OCI-LY1 (cell line): ENCODE data around the gene DNAH14.

Experiments
- H2AFZ ChIP-seq: fragments of 200-600 bp; sonication (generic), shearing (Covaris generic); 2 replicates; pipeline ENCODE4 v1.6.0; 2014; ENCODE audit warnings: antibody characterized with exemption, mild to moderate bottlenecking, low read length
- H3F3A ChIP-seq: fragments of 200-600 bp; sonication (generic), shearing (Covaris generic); 2 replicates; pipeline ENCODE4 v1.6.0; 2014; ENCODE audit warnings: mild to moderate bottlenecking, antibody characterized with exemption, low read length, moderate library complexity; ENCODE audit not compliant: insufficient read depth
- H3K27ac ChIP-seq: fragments of 200-600 bp; sonication (generic); 2 replicates; pipeline ENCODE4 v1.5.1; 2014; ENCODE audit warnings: low read length, mixed run types, mild to moderate bottlenecking, low read depth; ENCODE audit not compliant: poor library complexity, severe bottlenecking
- H3K27me3 ChIP-seq: fragments of 200-600 bp; sonication (generic); 2 replicates; pipeline ENCODE4 v1.6.0; 2014; ENCODE audit warnings: antibody characterized with exemption, mild to moderate bottlenecking, low read length, moderate library complexity; ENCODE audit not compliant: insufficient read depth
- H3K36me3 ChIP-seq: fragments of 200-600 bp; sonication (generic); 2 replicates; pipeline ENCODE4 v1.6.1; 2014; ENCODE audit warnings: mild to moderate bottlenecking, antibody characterized with exemption, low read length, moderate library complexity, mixed read lengths; ENCODE audit not compliant: insufficient read depth
- H3K4me1 ChIP-seq: fragments of 200-600 bp; sonication (generic); 2 replicates; pipeline ENCODE4 v1.5.1; 2014; ENCODE audit warnings: mild to moderate bottlenecking, low read length, moderate library complexity; ENCODE audit not compliant: insufficient read depth, severe bottlenecking
- H3K4me2 ChIP-seq: fragments of 200-600 bp; sonication (generic), shearing (Covaris generic); 2 replicates; pipeline ENCODE4 v1.6.1; 2014; ENCODE audit warnings: low read length
- H3K4me3 ChIP-seq: fragments of 200-600 bp; sonication (generic); 2 replicates; pipeline ENCODE4 v1.5.1; 2014; ENCODE audit warnings: low read length, low read depth, mild to moderate bottlenecking, mixed read lengths; ENCODE audit not compliant: poor library complexity, severe bottlenecking
- H3K79me2 ChIP-seq: fragments of 200-600 bp; shearing (Covaris generic); 2 replicates; pipeline ENCODE4 v1.6.1; 2016; ENCODE audit warnings: mixed run types, low read length, mixed read lengths; ENCODE audit not compliant: insufficient read depth
- H3K9ac ChIP-seq: fragments of 200-600 bp; sonication (generic), shearing (Covaris generic); 2 replicates; pipeline ENCODE4 v1.6.1; 2014; ENCODE audit warnings: mild to moderate bottlenecking, low read length, mixed read lengths
- H3K9me2 ChIP-seq: fragments of 200-600 bp; sonication (generic), shearing (Covaris generic); 2 replicates; pipeline ENCODE4 v1.6.1; 2014; ENCODE audit warnings: low read depth, mild to moderate bottlenecking, low read length, mixed read lengths
- H3K9me3 ChIP-seq: fragments of 200-600 bp; shearing (Covaris generic); 2 replicates; pipeline ENCODE4 v1.6.1; 2014; ENCODE audit warnings: low read length, mixed read lengths
- H4K20me1 ChIP-seq: fragments of 200-600 bp; sonication (generic), shearing (Covaris generic); 2 replicates; pipeline ENCODE4 v1.6.0; 2016; ENCODE audit warnings: mild to moderate bottlenecking, low read length; ENCODE audit not compliant: insufficient read depth
- CTCF ChIP-seq: fragments of 200-600 bp; sonication (generic), shearing (Covaris generic); IDR thresholded peaks from 2 replicates; pipeline ENCODE4 v1.5.1; 2017; ENCODE audit warnings: mild to moderate bottlenecking, antibody characterized with exemption, low read length, moderate library complexity, mixed read lengths
- EZH2 ChIP-seq: fragments of 200-600 bp; sonication (generic), shearing (Covaris generic); IDR thresholded peaks from 2 replicates; pipeline ENCODE4 v1.8.0; 2017; ENCODE audit warnings: borderline replicate concordance, mixed run types, mild to moderate bottlenecking, antibody characterized with exemption, low read length, moderate library complexity, mixed read lengths

DNAH14 gene

GRCh38 chr1:225070972-225071371 is 141.5 kb downstream of the DNAH14 start:
- Histone ChIP-seq H3K4me2 (no peak overlapping the region), H3K9me3 (no peaks in the 10 kb centered on the region), H3K27me3 (no peaks in the 10 kb centered on the region), H2AFZ (no peak overlapping the region), H3K4me3 (no peak overlapping the region), H3K9me2 (peaks cover 2% of the 10 kb centered on the region; the same call in 1 of the 2 replicates), H4K20me1 (no peaks in the 10 kb centered on the region), H3F3A (no peaks in the 10 kb centered on the region), H3K9ac (no peak overlapping the region), H3K4me1 (no peaks in the 10 kb centered on the region), H3K36me3 (no peaks in the 10 kb centered on the region), H3K27ac (no peak overlapping the region), H3K79me2 (no peaks in the 10 kb centered on the region)
- TF ChIP-seq CTCF: no peak
- no peak for TF ChIP-seq EZH2

DNA sequence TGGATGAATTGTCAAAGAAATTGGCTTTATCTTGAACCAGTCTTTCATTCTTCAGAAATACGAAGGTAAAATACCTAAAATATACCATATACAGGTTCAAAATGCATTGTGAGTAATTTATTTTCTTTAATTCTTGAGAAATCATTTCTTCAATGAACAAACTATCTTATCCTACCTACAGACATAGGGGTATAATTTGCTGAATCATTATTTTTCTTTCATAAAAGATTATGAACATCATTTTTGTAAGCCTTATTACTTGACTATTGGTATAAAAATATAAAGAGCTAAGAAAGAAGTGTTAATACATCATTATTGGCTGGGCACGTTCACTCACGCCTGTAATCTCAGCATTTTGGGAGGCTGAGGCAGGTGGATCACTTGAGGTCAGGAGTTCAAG is 167.7 kb downstream of the DNAH14 start:
- H3K4me2 ChIP-seq: no peak overlapping the region
- no peaks in the 10 kb centered on the region for H3K27me3 ChIP-seq
- H3K27ac ChIP-seq: no peak overlapping the region
- no peaks in the 10 kb centered on the region for H3K9me2 ChIP-seq
- no peaks in the 10 kb centered on the region for H4K20me1 ChIP-seq
- no peak overlapping the region for H3K9ac ChIP-seq
- no peak overlapping the region for H2AFZ ChIP-seq
- no peak overlapping the region for H3K4me3 ChIP-seq
- no peaks in the 10 kb centered on the region for H3K36me3 ChIP-seq
- no peaks in the 10 kb centered on the region for H3K9me3 ChIP-seq
- H3F3A ChIP-seq: no peaks in the 10 kb centered on the region
- no peaks in the 10 kb centered on the region for H3K4me1 ChIP-seq
- TF ChIP-seq EZH2: no peak
- TF ChIP-seq CTCF: no peak
- no peaks in the 10 kb centered on the region for H3K79me2 ChIP-seq

DNA sequence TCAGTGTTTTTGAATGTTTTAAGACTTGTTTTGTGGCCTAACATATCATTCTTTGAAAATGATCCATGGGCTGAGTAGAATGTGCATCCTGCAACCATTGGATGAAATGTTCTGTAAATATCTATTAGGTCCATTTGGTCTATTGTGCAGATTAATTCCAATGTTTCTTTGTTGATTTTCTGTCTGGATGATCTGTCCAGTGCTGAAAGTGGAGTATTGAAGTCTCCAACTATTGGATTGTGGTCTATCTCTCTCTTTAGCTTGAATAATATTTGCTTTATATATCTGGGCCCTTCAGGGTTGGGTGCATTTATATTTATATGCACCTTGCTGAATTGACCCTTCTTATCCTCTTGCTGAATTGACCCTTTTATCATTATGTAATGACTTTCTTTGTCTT is 181.5 kb downstream of the DNAH14 start:
- TF ChIP-seq EZH2 (no peak), CTCF (no peak)
- no peak overlapping the region for H3K4me3 ChIP-seq
- H3K9me2 ChIP-seq: no peaks in the 10 kb centered on the region
- no peaks in the 10 kb centered on the region for H3K79me2 ChIP-seq
- H3K9ac ChIP-seq: no peak overlapping the region
- no peaks in the 10 kb centered on the region for H3F3A ChIP-seq
- H4K20me1 ChIP-seq: no peaks in the 10 kb centered on the region
- H3K36me3 ChIP-seq: no peaks in the 10 kb centered on the region
- H3K4me1 ChIP-seq: no peaks in the 10 kb centered on the region
- H3K9me3 ChIP-seq: no peaks in the 10 kb centered on the region
- H3K27ac ChIP-seq: no peak overlapping the region
- no peak overlapping the region for H2AFZ ChIP-seq
- H3K27me3 ChIP-seq: no peaks in the 10 kb centered on the region
- H3K4me2 ChIP-seq: no peak overlapping the region
